Lower lobe of right lung (tissue), 2 donors: ENCODE data around the gene TET2. TPM values are rescaled to one million over a fixed set of nuclear protein-coding genes. Genes with fewer than 3 reads are reported as not detected.

Experiments
- ATAC-seq, 2 donors: fragments of 200-7000 bp; cut with Tn5 transposase; one replicate each; pipeline ENCODE4 v1.9.1; 2020 to 2022; ENCODE audit warnings: mild to moderate bottlenecking in 2 of 2, moderate library complexity in 2 of 2
- DNase-seq: peaks from one replicate; pipeline ENCODE4 v3.0.0-alpha.2; 2020
- H3K27ac ChIP-seq: fragments of 200-600 bp; one replicate; pipeline ENCODE4 v1.8.0; 2022
- H3K27me3 ChIP-seq: fragments of 200-600 bp; one replicate; pipeline ENCODE4 v1.8.0; 2022; ENCODE audit warnings: low read depth
- H3K36me3 ChIP-seq: fragments of 200-600 bp; one replicate; pipeline ENCODE4 v1.8.0; 2022; ENCODE audit warnings: mild to moderate bottlenecking
- H3K4me1 ChIP-seq: fragments of 200-600 bp; one replicate; pipeline ENCODE4 v1.8.0; 2022
- H3K4me3 ChIP-seq: fragments of 200-600 bp; one replicate; pipeline ENCODE4 v1.8.0; 2022; ENCODE audit warnings: mild to moderate bottlenecking
- H3K9me3 ChIP-seq: fragments of 200-600 bp; one replicate; pipeline ENCODE4 v1.8.0; 2022
- intact Hi-C: fragments of 100-400 bp; cut with DNase I; formaldehyde crosslinking; loops from one replicate; pipeline ENCODE4 v1.11.0; 2022
- total RNA-seq: library from RNA; stranded (reverse); fragmentation: NEBNext Ultra II Directional; extraction: Animal tissue kit (Norgen Biotek cat#: 25700); gene quantifications from one replicate; pipeline ENCODE4 v1.2.1, GENCODE V29; 2021
- TF ChIP-seq, protein P1 (sequence below): fragments of 200-600 bp; IDR thresholded peaks from one replicate; pipeline ENCODE4 v1.8.0; 2022; ENCODE audit warnings: antibody characterized with exemption, mild to moderate bottlenecking
- donor health status: DM: no; HTN: yes; CAD: no; lungs with severe emphysema.

TET2 gene
- total RNA-seq, 1 donor from 2014 or later: 37.3 TPM

DNA sequence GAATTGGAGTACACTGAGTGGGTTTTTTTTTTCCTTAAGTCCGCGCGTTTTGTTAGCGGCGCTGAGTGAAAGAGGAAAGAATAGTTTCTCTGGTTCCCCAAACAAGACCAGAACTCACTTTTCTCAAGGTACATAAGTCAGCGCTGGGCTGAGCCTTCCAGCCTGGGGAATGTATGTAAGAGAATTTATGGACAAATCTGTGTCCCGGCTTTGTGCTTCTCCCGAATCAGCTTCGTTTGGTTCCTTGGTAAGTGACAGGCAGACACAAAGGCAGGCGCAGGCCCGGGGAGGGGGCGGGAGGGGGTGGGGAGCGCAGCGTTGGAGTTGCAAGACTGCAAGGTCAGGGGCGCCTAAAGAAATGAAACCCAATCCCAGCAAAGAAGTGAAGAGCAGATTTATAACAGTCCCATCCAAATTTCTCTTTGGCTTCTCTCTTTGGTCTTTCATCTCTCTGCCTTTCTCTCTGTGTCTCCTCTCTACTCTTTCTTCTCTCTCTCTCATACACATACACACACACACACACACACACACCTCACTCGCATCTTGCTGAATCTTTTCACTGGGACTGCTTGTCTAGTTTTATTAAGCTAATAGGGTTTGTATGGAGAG lies 981 bp downstream of the TET2 start:
- intact Hi-C loops: no loop called here
- Histone ChIP-seq H3K4me1 (peaks cover 28% of the 10 kb centered on the region), H3K36me3 (no peaks in the 10 kb centered on the region), H3K27ac (peak overlapping the region; percentile 89), H3K9me3 (no peaks in the 10 kb centered on the region), H3K27me3 (no peaks in the 10 kb centered on the region), H3K4me3 (peak overlapping the region; percentile 78)
- ATAC-seq (peak; percentile 1 to 24), DNase-seq (peak; percentile 47)
- TF ChIP-seq, protein P1, sequence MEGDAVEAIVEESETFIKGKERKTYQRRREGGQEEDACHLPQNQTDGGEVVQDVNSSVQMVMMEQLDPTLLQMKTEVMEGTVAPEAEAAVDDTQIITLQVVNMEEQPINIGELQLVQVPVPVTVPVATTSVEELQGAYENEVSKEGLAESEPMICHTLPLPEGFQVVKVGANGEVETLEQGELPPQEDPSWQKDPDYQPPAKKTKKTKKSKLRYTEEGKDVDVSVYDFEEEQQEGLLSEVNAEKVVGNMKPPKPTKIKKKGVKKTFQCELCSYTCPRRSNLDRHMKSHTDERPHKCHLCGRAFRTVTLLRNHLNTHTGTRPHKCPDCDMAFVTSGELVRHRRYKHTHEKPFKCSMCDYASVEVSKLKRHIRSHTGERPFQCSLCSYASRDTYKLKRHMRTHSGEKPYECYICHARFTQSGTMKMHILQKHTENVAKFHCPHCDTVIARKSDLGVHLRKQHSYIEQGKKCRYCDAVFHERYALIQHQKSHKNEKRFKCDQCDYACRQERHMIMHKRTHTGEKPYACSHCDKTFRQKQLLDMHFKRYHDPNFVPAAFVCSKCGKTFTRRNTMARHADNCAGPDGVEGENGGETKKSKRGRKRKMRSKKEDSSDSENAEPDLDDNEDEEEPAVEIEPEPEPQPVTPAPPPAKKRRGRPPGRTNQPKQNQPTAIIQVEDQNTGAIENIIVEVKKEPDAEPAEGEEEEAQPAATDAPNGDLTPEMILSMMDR: no peak

DNA sequence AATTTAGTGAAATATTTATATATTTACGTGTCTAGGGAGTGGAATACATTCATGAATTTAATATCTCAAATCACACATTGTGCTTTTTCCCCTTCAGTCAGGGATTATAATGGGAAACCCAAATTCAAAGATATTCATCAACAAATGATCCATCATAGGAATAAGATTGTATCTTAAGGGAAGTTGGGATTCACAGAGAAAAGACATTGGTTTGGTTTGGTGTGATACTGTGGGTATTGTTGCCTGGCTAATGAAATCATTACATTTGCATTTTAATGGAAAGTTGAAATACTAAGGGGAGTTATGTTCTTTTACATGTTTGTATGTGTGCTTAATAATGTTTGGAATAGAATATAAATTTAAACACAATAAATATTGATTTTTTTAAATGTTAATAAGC lies 1.7 kb downstream of the TET2 start:
- Histone ChIP-seq H3K36me3 (no peaks in the 10 kb centered on the region), H3K27ac (no peak overlapping the region), H3K4me3 (peak overlapping the region; percentile 78), H3K27me3 (no peaks in the 10 kb centered on the region), H3K9me3 (no peaks in the 10 kb centered on the region), H3K4me1 (peaks cover 28% of the 10 kb centered on the region)
- TF ChIP-seq, protein P1: no peak
- DNase-seq (no peak), ATAC-seq (no peak)
- intact Hi-C loops: no loop called here

DNA sequence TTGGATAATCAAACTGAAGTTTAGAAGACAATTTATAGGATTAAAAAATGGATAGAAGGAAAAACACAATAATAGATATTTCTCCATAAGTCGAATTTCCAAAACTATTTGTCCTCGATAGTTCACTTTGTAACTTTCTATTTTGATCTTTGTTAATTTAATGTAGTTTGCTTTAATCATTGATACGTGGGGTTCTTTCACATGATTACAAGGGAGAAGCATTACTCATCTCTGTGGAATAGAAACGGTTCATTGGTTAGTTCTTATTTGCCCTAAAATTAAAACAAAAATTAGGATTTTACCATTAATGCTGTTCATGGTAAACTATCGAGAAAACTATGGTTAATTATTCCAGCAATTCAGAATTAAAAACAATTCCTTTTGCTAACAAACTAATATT lies 2.1 kb downstream of the TET2 start:
- H3K27me3 ChIP-seq: no peaks in the 10 kb centered on the region
- DNase-seq: no peak
- H3K4me3 ChIP-seq: peak overlapping the region; percentile 78
- intact Hi-C loops: no loop called here
- H3K36me3 ChIP-seq: no peaks in the 10 kb centered on the region
- H3K27ac ChIP-seq: no peak overlapping the region
- ATAC-seq: no peak
- TF ChIP-seq, protein P1: no peak
- peaks cover 28% of the 10 kb centered on the region for H3K4me1 ChIP-seq
- no peaks in the 10 kb centered on the region for H3K9me3 ChIP-seq

DNA sequence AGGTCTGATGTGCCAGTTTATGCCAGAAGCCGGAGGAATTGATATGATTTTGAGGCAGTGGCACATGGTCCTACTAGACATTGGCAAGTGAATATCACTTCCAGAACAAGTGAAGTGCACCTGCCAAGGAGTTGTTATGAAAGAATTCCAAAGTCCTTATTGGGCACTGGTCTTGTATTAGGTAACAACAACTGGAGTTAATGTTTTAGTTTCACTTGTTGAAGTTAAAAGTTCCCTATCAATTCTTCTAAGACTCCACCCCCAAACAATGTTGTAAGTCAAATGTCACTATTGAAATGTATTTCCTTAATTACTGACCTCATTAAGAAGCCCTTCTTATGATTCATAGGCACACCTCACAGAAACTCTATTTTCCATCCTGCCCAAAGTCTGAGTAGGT lies 3.1 kb downstream of the TET2 start:
- Histone ChIP-seq H3K27ac (no peak overlapping the region), H3K27me3 (no peaks in the 10 kb centered on the region), H3K36me3 (no peaks in the 10 kb centered on the region), H3K9me3 (no peaks in the 10 kb centered on the region), H3K4me1 (peaks cover 28% of the 10 kb centered on the region), H3K4me3 (peak overlapping the region; percentile 78)
- ATAC-seq: peak in 1 of 2 donors; percentile 4
- intact Hi-C loops: no loop called here
- DNase-seq: no peak
- TF ChIP-seq, protein P1: no peak

DNA sequence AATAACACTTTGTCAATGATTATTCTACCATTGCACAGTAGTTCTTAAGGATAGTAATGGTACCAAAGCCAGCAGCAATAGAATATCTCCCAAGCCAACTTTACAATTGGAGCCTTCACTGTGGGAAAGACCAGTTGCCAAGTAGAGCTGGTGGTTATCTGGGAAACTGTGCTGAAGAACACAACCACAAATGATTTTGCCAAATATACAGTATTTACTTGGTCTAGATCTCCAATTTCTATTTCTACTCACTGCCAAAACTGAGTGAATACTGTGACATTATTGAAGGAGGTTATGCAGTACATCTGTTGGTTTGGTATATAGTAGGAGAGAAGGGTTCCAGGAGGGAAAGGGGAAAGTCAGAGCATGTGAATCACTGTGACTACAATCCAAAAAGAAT lies 3.8 kb downstream of the TET2 start:
- ATAC-seq (no peak), DNase-seq (no peak)
- Histone ChIP-seq H3K27me3 (no peaks in the 10 kb centered on the region), H3K27ac (no peak overlapping the region), H3K4me3 (no peak overlapping the region), H3K4me1 (peaks cover 35% of the 10 kb centered on the region), H3K9me3 (no peaks in the 10 kb centered on the region), H3K36me3 (no peaks in the 10 kb centered on the region)
- intact Hi-C loops: no loop called here
- TF ChIP-seq, protein P1: no peak
